Transverse colon (tissue), 4 donors: ENCODE data around the gene NUP62.
A peak's percentile ranks its signal among the peaks of the same experiment; 100 is the strongest.

Experiments
- CTCF ChIP-seq, 5 experiments: fragments of 200-600 bp in 3 of 5; fragments of 450-650 bp in 2 of 5; sonication (generic) in 3 of 5; IDR thresholded peaks; 1 replicate in 2 of 5; 2 replicates in 3 of 5; pipeline ENCODE4 v1.5.1; 2016 to 2017; ENCODE audit warnings: antibody characterized with exemption in 5 of 5, inconsistent platforms in 3 of 5, mild to moderate bottlenecking in 2 of 5, moderate library complexity in 1 of 5
- EP300 ChIP-seq: sonication (generic); formaldehyde crosslinking; IDR thresholded peaks from one replicate; pipeline ENCODE4 v1.6.1; 2017; ENCODE audit warnings: antibody characterized with exemption, low read depth
- POLR2A ChIP-seq: fragments of 450-650 bp; IDR thresholded peaks from one replicate; pipeline ENCODE4 v1.6.1; 2016; ENCODE audit warnings: antibody characterized with exemption, mild to moderate bottlenecking, moderate library complexity
- POLR2AphosphoS5 ChIP-seq, 3 donors: sonication (generic); formaldehyde crosslinking; IDR thresholded peaks; one replicate each; pipeline ENCODE4 v1.6.1; 2016; ENCODE audit warnings: antibody characterized with exemption in 3 of 3

GRCh38 chr19:49890349-49891311, 38.7 kb downstream of the NUP62 start:
- TF ChIP-seq EP300 (no peak), POLR2AphosphoS5 (IDR thresholded peaks at IDR 0.05) (no peak), CTCF (IDR thresholded peaks at IDR 0.05) (peak in 2 of 5 experiments; percentile 26 to 40), POLR2A (no peak)
